Mesendoderm (in vitro differentiated cells): ENCODE data around the gene ADPRHL1.

Experiments used
- DNase-seq: peaks from one replicate; pipeline ENCODE4 v3.0.0; 2013
- H2AK5ac ChIP-seq: 2 replicates; pipeline ENCODE4 v1.6.1; 2013; ENCODE audit warnings: low read length, inconsistent platforms
- H2BK120ac ChIP-seq: 2 replicates; pipeline ENCODE4 v1.6.1; 2013; ENCODE audit warnings: low read depth, mild to moderate bottlenecking, low read length, moderate library complexity, mixed read lengths
- H2BK15ac ChIP-seq: replicated peaks from 2 replicates; pipeline ENCODE4 v1.6.1; 2013; ENCODE audit warnings: low read depth, mild to moderate bottlenecking, moderate library complexity
- H2BK5ac ChIP-seq: 2 replicates; pipeline ENCODE4 v1.6.1; 2013; ENCODE audit warnings: low read length, inconsistent platforms
- H3K18ac ChIP-seq: 2 replicates; pipeline ENCODE4 v1.6.1; 2013; ENCODE audit warnings: mild to moderate bottlenecking, low read length, mixed read lengths
- H3K23ac ChIP-seq: one replicate; pipeline ENCODE4 v1.6.1; 2013; ENCODE audit warnings: low read length
- H3K27ac ChIP-seq: 2 replicates; pipeline ENCODE4 v1.5.1; 2013; ENCODE audit warnings: low read depth, mild to moderate bottlenecking, inconsistent platforms, low read length, moderate library complexity
- H3K27me3 ChIP-seq: 2 replicates; pipeline ENCODE4 v1.6.1; 2013; ENCODE audit warnings: low read length, control low read depth, mild to moderate bottlenecking, inconsistent platforms; ENCODE audit not compliant: insufficient read depth, poor library complexity
- H3K36me3 ChIP-seq: 2 replicates; pipeline ENCODE4 v1.6.1; 2013; ENCODE audit warnings: low read length, inconsistent platforms; ENCODE audit not compliant: control insufficient read depth, insufficient read depth
- H3K4ac ChIP-seq: one replicate; pipeline ENCODE4 v1.6.1; 2013; ENCODE audit warnings: low read depth, mild to moderate bottlenecking, low read length, moderate library complexity
- H3K4me1 ChIP-seq: 2 replicates; pipeline ENCODE4 v1.6.1; 2013; ENCODE audit warnings: low read depth, low read length, inconsistent platforms; ENCODE audit not compliant: control insufficient read depth
- H3K4me2 ChIP-seq: 2 replicates; pipeline ENCODE4 v1.6.1; 2013; ENCODE audit warnings: low read length
- H3K4me3 ChIP-seq: 2 replicates; pipeline ENCODE4 v1.5.1; 2013; ENCODE audit warnings: mild to moderate bottlenecking, low read length
- H3K56ac ChIP-seq: one replicate; pipeline ENCODE4 v1.6.1; 2013; ENCODE audit warnings: low read length
- H3K79me1 ChIP-seq: 2 replicates; pipeline ENCODE4 v1.6.1; 2013; ENCODE audit warnings: low read length, inconsistent platforms
- H3K79me2 ChIP-seq: 2 replicates; pipeline ENCODE4 v1.6.1; 2013; ENCODE audit warnings: mild to moderate bottlenecking, low read length; ENCODE audit not compliant: control insufficient read depth, insufficient read depth
- H3K9ac ChIP-seq: 2 replicates; pipeline ENCODE4 v1.6.1; 2013; ENCODE audit warnings: low read length, inconsistent platforms
- H4K5ac ChIP-seq: one replicate; pipeline ENCODE4 v1.6.1; 2013; ENCODE audit warnings: low read length
- H4K8ac ChIP-seq: one replicate; pipeline ENCODE4 v1.6.1; 2013; ENCODE audit warnings: low read depth, mild to moderate bottlenecking, control low read depth, low read length, moderate library complexity
- WGBS: extraction: QIAGEN DNeasy Blood & Tissue Kit; methylation state at CpG from one replicate; pipeline ENCODE4 v1.1.7; 2013; ENCODE audit warnings: low lambda C conversion rate, missing lambda C conversion rate; ENCODE audit not compliant: insufficient coverage; ENCODE audit errors: extremely low coverage; 5-methylcytosine and 5-hydroxymethylcytosine counted together

Gene ADPRHL1

GRCh38 chr13:113410472-113411201 is 42.7 kb downstream of the ADPRHL1 start:
- whole genome bisulfite sequencing: no CpG with 5 or more reads among the region's 34 CpGs
- no peak overlapping the region for H3K4ac ChIP-seq
- DNase-seq: peak; percentile 59
- no peak overlapping the region for H3K23ac ChIP-seq
- no peak overlapping the region for H2BK120ac ChIP-seq
- no peak overlapping the region for H2BK15ac ChIP-seq
- no peak overlapping the region for H3K4me2 ChIP-seq
- no peaks in the 10 kb centered on the region for H3K79me1 ChIP-seq
- no peak overlapping the region for H3K18ac ChIP-seq
- no peaks in the 10 kb centered on the region for H3K36me3 ChIP-seq
- H2BK5ac ChIP-seq: no peak overlapping the region
- H2AK5ac ChIP-seq: no peak overlapping the region
- no peak overlapping the region for H3K27ac ChIP-seq
- no peak overlapping the region for H3K4me3 ChIP-seq
- H4K8ac ChIP-seq: no peak overlapping the region
- no peak overlapping the region for H3K9ac ChIP-seq
- H3K4me1 ChIP-seq: no peaks in the 10 kb centered on the region
- no peak overlapping the region for H3K56ac ChIP-seq
- no peak overlapping the region for H4K5ac ChIP-seq
- no peaks in the 10 kb centered on the region for H3K79me2 ChIP-seq
- H3K27me3 ChIP-seq: no peaks in the 10 kb centered on the region

GRCh38 chr13:113408562-113408961 is 44.7 kb downstream of the ADPRHL1 start:
- Histone ChIP-seq H4K5ac (no peak overlapping the region), H3K4me1 (no peaks in the 10 kb centered on the region), H3K23ac (no peak overlapping the region), H2BK120ac (no peak overlapping the region), H3K27ac (no peak overlapping the region), H2AK5ac (no peak overlapping the region), H3K9ac (no peak overlapping the region), H2BK15ac (no peak overlapping the region), H2BK5ac (no peak overlapping the region), H3K56ac (no peak overlapping the region), H3K79me1 (no peaks in the 10 kb centered on the region), H3K18ac (no peak overlapping the region), H3K4me2 (no peak overlapping the region), H3K4me3 (no peak overlapping the region), H3K27me3 (no peaks in the 10 kb centered on the region), H3K79me2 (no peaks in the 10 kb centered on the region), H3K36me3 (no peaks in the 10 kb centered on the region), H4K8ac (no peak overlapping the region), H3K4ac (no peak overlapping the region)
- WGBS: no CpG with 5 or more reads among the region's 3 CpGs
- no peak for DNase-seq

- H2AK5ac ChIP-seq: no peak overlapping the region
- no peaks in the 10 kb centered on the region for H3K36me3 ChIP-seq
- no peaks in the 10 kb centered on the region for H3K27me3 ChIP-seq
- H4K5ac ChIP-seq: no peak overlapping the region
- no peak overlapping the region for H3K4me3 ChIP-seq
- no peak overlapping the region for H3K4me2 ChIP-seq
- H3K23ac ChIP-seq: no peak overlapping the region
- no peak overlapping the region for H3K56ac ChIP-seq
- H3K79me1 ChIP-seq: no peaks in the 10 kb centered on the region
- H3K79me2 ChIP-seq: no peaks in the 10 kb centered on the region
- no peak overlapping the region for H3K18ac ChIP-seq
- H3K4me1 ChIP-seq: no peaks in the 10 kb centered on the region
- no CpG with 5 or more reads among the region's 41 CpGs for WGBS
- H2BK5ac ChIP-seq: no peak overlapping the region
- H3K27ac ChIP-seq: no peak overlapping the region
- H3K4ac ChIP-seq: no peak overlapping the region
- H3K9ac ChIP-seq: no peak overlapping the region
- DNase-seq: no peak
- H2BK120ac ChIP-seq: no peak overlapping the region
- no peak overlapping the region for H4K8ac ChIP-seq
- no peak overlapping the region for H2BK15ac ChIP-seq
Measured at GRCh38 chr13:113407531-113408393, 45.5 kb downstream of the ADPRHL1 start.

- Histone ChIP-seq H3K27ac (no peak overlapping the region), H2BK5ac (no peak overlapping the region), H3K4me3 (no peak overlapping the region), H4K8ac (no peak overlapping the region), H3K4me2 (no peak overlapping the region), H3K27me3 (no peaks in the 10 kb centered on the region), H3K4me1 (no peaks in the 10 kb centered on the region), H3K18ac (no peak overlapping the region), H3K79me1 (no peaks in the 10 kb centered on the region), H3K56ac (no peak overlapping the region), H4K5ac (no peak overlapping the region), H3K9ac (no peak overlapping the region), H3K36me3 (no peaks in the 10 kb centered on the region), H2BK15ac (no peak overlapping the region), H3K4ac (no peak overlapping the region), H3K23ac (no peak overlapping the region), H2AK5ac (no peak overlapping the region), H2BK120ac (no peak overlapping the region), H3K79me2 (no peaks in the 10 kb centered on the region)
- no CpG with 5 or more reads among the region's 21 CpGs for WGBS
- no peak for DNase-seq
Measured at GRCh38 chr13:113407103-113407530, 46.2 kb downstream of the ADPRHL1 start.

- WGBS: no CpG with 5 or more reads among the region's 28 CpGs
- Histone ChIP-seq H3K4me1 (no peaks in the 10 kb centered on the region), H3K4me3 (no peak overlapping the region), H3K4me2 (no peak overlapping the region), H2BK120ac (no peak overlapping the region), H3K18ac (no peak overlapping the region), H3K23ac (no peak overlapping the region), H3K9ac (no peak overlapping the region), H3K4ac (no peak overlapping the region), H3K27me3 (no peaks in the 10 kb centered on the region), H3K56ac (no peak overlapping the region), H4K5ac (no peak overlapping the region), H4K8ac (no peak overlapping the region), H2BK5ac (no peak overlapping the region), H3K79me2 (no peaks in the 10 kb centered on the region), H3K36me3 (no peaks in the 10 kb centered on the region), H2BK15ac (no peak overlapping the region), H2AK5ac (no peak overlapping the region), H3K79me1 (no peaks in the 10 kb centered on the region), H3K27ac (no peak overlapping the region)
- DNase-seq: no peak
Measured at GRCh38 chr13:113406321-113407102, 46.8 kb downstream of the ADPRHL1 start.
